ENCODE data around the gene STIM1.
"Not testable (repeated sequence)": the region's sequence is repeated elsewhere in the genome, so short reads cannot be mapped to it uniquely, and the experiment has no call there.

- TF ChIP-seq POLR2AphosphoS5 (IDR thresholded peaks at IDR 0.05; ENCODE audit: borderline replicate concordance, low read depth, low read length); EZH2 (IDR thresholded peaks at IDR 0.05): not testable (repeated sequence)
Measured at GRCh38 chr11:4004753-4005152, 149.3 kb downstream of the STIM1 start.
